ENCODE measurements around the gene SLC9A8. TPM values are rescaled to one million over a fixed set of nuclear protein-coding genes. Genes with fewer than 3 reads are reported as not detected.

SLC9A8 gene
- total and polyA plus RNA-seq, 2 of the 8 experiments (the other 6 are each of a cell fraction or from before 2014, with no cell fraction given), result 3.2 to 6.2 TPM

DNA sequence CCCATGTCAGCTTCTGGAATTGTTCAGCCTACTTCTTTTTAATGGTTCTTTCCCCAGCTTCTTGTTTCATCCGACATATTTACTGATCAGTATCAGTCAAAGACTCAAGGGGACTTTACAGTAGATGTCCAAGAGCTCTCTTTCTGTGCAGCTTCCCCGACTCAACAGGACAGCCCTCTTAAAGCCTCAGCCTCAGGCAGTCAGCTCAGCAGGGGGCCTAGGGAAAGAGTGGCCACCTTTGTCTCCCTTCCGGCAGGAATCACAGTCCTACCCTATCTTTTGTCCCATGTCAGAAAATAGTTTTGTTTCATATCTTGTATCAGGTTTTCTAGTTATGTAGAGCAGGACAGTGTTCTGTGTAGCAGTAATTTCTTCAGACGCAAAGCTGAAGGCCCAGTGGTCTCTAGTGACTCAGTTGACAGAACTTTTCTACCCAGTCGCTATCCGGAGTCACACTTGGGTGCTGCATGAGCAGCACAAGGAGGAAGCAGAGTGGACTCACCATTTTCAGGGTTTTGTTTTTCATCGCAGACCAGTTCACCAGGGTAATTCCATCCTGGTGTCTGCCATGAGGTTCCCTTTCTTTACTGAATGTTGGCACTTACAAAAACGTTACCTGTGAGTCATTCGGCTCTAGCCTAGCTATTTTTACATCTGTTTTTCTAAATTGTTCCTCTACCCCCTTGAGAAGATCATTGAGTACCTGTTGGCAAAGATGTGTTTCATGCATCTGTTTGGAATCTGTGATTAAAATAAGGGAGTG, 55.0 kb downstream of the SLC9A8 start:
- Histone ChIP-seq H2BK15ac (ENCODE audit: low read length) (no peak overlapping the region), H2AK5ac (ENCODE audit: low read depth, low read length) (no peak overlapping the region), H3K36me3 (ENCODE audit: control insufficient read depth in 2 of 4, insufficient read depth in 4 of 4, low read length in 3 of 4) (no peaks in the 10 kb centered on the region), H4K20me1 (replicated peaks in 1 of 2; ENCODE audit: control insufficient read depth in 1 of 2, insufficient read depth in 2 of 2, low read length in 2 of 2) (peaks cover 0 to 3% of the 10 kb centered on the region in 2 experiments), H2BK5ac (ENCODE audit: low read depth, low read length) (no peak overlapping the region), H4K5ac (ENCODE audit: insufficient read length, low read depth, low read length) (no peak overlapping the region), H3K4me3 (ENCODE audit: extremely low read depth in 1 of 4, insufficient read depth in 2 of 4, low read depth in 3 of 4, low read length in 4 of 4) (no peak overlapping the region), H4K91ac (replicated peaks; ENCODE audit: insufficient read length, low read length) (no peak overlapping the region), H3K9ac (replicated peaks in 1 of 4; ENCODE audit: extremely low read depth in 1 of 4, low read depth in 3 of 4, low read length in 3 of 4) (no peak overlapping the region), H3K14ac (ENCODE audit: insufficient read length) (no peak overlapping the region), H3K4ac (replicated peaks; ENCODE audit: insufficient read length, low read depth, low read length) (no peak overlapping the region), H2BK20ac (ENCODE audit: low read length) (no peak overlapping the region), H3K56ac (replicated peaks; ENCODE audit: insufficient read length, low read depth, low read length) (no peak overlapping the region), H2BK120ac (replicated peaks; ENCODE audit: low read depth, low read length) (no peak overlapping the region), H3K27me3 (replicated peaks in 1 of 4; ENCODE audit: control insufficient read depth in 3 of 4, extremely low read depth in 1 of 4, insufficient read depth in 3 of 4, low read length in 3 of 4) (0 out of 7 replicates have a peak, but pooled peaks cover 0 to 2% (median 0%) of the 10 kb centered on the region in 4 experiments), H3K23ac (ENCODE audit: insufficient read length) (no peak overlapping the region), H3K79me2 (ENCODE audit: control insufficient read depth in 1 of 2, insufficient read depth in 2 of 2, low read length in 2 of 2) (no peaks in the 10 kb centered on the region), H3K23me2 (ENCODE audit: low read depth, low read length) (no peaks in the 10 kb centered on the region), H4K8ac (ENCODE audit: extremely low read depth, insufficient read depth, low read length) (no peak overlapping the region), H3K4me2 (ENCODE audit: insufficient read depth in 1 of 2, low read depth in 2 of 2, low read length in 2 of 2) (no peak overlapping the region), H3K79me1 (ENCODE audit: low read depth, low read length) (no peaks in the 10 kb centered on the region), H3K27ac (ENCODE audit: low read depth, low read length) (no peak overlapping the region), H3K18ac (ENCODE audit: extremely low read depth, low read length) (no peak overlapping the region), H3K4me1 (replicated peaks in 1 of 4; ENCODE audit: control insufficient read depth in 3 of 4, insufficient read depth in 4 of 4, low read length in 3 of 4) (no peaks in the 10 kb centered on the region), H2BK12ac (ENCODE audit: low read depth, low read length) (no peak overlapping the region), H2AFZ (ENCODE audit: low read length) (no peak overlapping the region), H3K9me3 (ENCODE audit: insufficient read depth in 2 of 2, low read depth in 1 of 2, low read length in 1 of 2) (no peaks in the 10 kb centered on the region)
- DNase-seq (ENCODE audit: low read depth in 1 of 2, low spot score in 2 of 2) (no peak), FAIRE-seq (no peak)
- ChIA-PET CTCF (ENCODE audit: partially characterized antibody) (interaction anchor here (0.6 to 3.3 kb wide), 8 partner anchors 21 to 690 kb away, joined by 3 to 20 read pairs (median 4); no protein-coding TSS in a partner anchor), POLR2A (ENCODE audit: partially characterized antibody) (interaction anchor here (1.0 to 1.2 kb wide), 2 partner anchors 19 to 182 kb away, joined by 3 to 4 read pairs; no protein-coding TSS in a partner anchor)
- 86% methylated on average over 9 of the region's 9 CpGs; no CpG with 5 or more reads in 1 of the 2 experiments for WGBS, 2 experiments (ENCODE audit: extremely low coverage in 1 of 2, insufficient coverage in 1 of 2, insufficient read length in 1 of 2, insufficient replicate concordance in 2 of 2, low coverage in 1 of 2, low lambda C conversion rate in 2 of 2, missing lambda C conversion rate in 1 of 2)
- TF ChIP-seq FOSL1 (IDR thresholded peaks at IDR 0.05; ENCODE audit: insufficient read depth, low read depth, low read length), result no peak
- no peak for TF ChIP-seq SP1 (IDR thresholded peaks at IDR 0.05; ENCODE audit: low read depth, low read length)
- TF ChIP-seq, protein P1, sequence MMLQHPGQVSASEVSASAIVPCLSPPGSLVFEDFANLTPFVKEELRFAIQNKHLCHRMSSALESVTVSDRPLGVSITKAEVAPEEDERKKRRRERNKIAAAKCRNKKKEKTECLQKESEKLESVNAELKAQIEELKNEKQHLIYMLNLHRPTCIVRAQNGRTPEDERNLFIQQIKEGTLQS (IDR thresholded peaks at IDR 0.05; ENCODE audit: insufficient read depth, low read depth, low read length), result no peak
- TF ChIP-seq, protein P2, sequence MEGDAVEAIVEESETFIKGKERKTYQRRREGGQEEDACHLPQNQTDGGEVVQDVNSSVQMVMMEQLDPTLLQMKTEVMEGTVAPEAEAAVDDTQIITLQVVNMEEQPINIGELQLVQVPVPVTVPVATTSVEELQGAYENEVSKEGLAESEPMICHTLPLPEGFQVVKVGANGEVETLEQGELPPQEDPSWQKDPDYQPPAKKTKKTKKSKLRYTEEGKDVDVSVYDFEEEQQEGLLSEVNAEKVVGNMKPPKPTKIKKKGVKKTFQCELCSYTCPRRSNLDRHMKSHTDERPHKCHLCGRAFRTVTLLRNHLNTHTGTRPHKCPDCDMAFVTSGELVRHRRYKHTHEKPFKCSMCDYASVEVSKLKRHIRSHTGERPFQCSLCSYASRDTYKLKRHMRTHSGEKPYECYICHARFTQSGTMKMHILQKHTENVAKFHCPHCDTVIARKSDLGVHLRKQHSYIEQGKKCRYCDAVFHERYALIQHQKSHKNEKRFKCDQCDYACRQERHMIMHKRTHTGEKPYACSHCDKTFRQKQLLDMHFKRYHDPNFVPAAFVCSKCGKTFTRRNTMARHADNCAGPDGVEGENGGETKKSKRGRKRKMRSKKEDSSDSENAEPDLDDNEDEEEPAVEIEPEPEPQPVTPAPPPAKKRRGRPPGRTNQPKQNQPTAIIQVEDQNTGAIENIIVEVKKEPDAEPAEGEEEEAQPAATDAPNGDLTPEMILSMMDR (IDR thresholded peaks at IDR 0.05; ENCODE audit: control extremely low read depth in 1 of 3, insufficient read depth in 1 of 3, low read depth in 1 of 3, low read length in 3 of 3), result no peak
- TF ChIP-seq BRCA1 (IDR thresholded peaks at IDR 0.05; ENCODE audit: low read depth, low read length), result no peak
- TF ChIP-seq TBP (IDR thresholded peaks at IDR 0.05; ENCODE audit: low read depth, low read length), result no peak
- no peak for TF ChIP-seq POU5F1 (IDR thresholded peaks at IDR 0.05; ENCODE audit: low read depth, low read length)
- TF ChIP-seq GABPA (IDR thresholded peaks at IDR 0.05; ENCODE audit: borderline replicate concordance, insufficient read depth, low read length), result no peak
- no peak for TF ChIP-seq NANOG (IDR thresholded peaks at IDR 0.05; ENCODE audit: insufficient read depth, low read depth, low read length, poor library complexity, severe bottlenecking)

Measured in H1 (cell line).